SK-N-MC (cell line): ENCODE measurements around the gene TMEM255B.

Experiments
- DNase-seq: peaks from one replicate; pipeline ENCODE4 v3.0.0-alpha.2; 2011; ENCODE audit warnings: low read depth, low spot score
- H3K27ac ChIP-seq: fragments of 200-600 bp; sonication (generic); 2 replicates; pipeline ENCODE4 v1.5.1; 2016; ENCODE audit warnings: mixed run types
- H3K36me3 ChIP-seq: fragments of 200-600 bp; sonication (generic); 2 replicates; pipeline ENCODE4 v1.6.1; 2017; ENCODE audit warnings: antibody characterized with exemption, low read length, mixed read lengths; ENCODE audit not compliant: insufficient read depth
- H3K4me3 ChIP-seq: fragments of 200-600 bp; sonication (generic); 2 replicates; pipeline ENCODE4 v1.5.1; 2016
- H3K9ac ChIP-seq: fragments of 200-600 bp; sonication (generic); 2 replicates; pipeline ENCODE4 v1.8.0; 2017; ENCODE audit warnings: mixed run types, mixed read lengths; ENCODE audit not compliant: insufficient read length
- H3K9me3 ChIP-seq: fragments of 200-600 bp; sonication (generic); 2 replicates; pipeline ENCODE4 v1.6.1; 2017; ENCODE audit warnings: low read depth, mild to moderate bottlenecking, antibody characterized with exemption, low read length, moderate library complexity, mixed read lengths
- EZH2 ChIP-seq: fragments of 200-600 bp; sonication (generic); IDR thresholded peaks from one replicate; pipeline ENCODE4 v1.6.1; 2017; ENCODE audit warnings: antibody characterized with exemption
- FOXP2 ChIP-seq: optimal IDR thresholded peaks from 2 replicates; pipeline ENCODE3; 2011; ENCODE audit warnings: mild to moderate bottlenecking, moderate library complexity; ENCODE audit not compliant: insufficient read depth; ENCODE audit errors: extremely low read length, control extremely low read depth
- POLR2AphosphoS5 ChIP-seq: IDR thresholded peaks from 2 replicates; pipeline ENCODE4 v1.6.1; 2012; ENCODE audit warnings: mild to moderate bottlenecking, low read depth, low read length, borderline replicate concordance

Gene TMEM255B

DNA sequence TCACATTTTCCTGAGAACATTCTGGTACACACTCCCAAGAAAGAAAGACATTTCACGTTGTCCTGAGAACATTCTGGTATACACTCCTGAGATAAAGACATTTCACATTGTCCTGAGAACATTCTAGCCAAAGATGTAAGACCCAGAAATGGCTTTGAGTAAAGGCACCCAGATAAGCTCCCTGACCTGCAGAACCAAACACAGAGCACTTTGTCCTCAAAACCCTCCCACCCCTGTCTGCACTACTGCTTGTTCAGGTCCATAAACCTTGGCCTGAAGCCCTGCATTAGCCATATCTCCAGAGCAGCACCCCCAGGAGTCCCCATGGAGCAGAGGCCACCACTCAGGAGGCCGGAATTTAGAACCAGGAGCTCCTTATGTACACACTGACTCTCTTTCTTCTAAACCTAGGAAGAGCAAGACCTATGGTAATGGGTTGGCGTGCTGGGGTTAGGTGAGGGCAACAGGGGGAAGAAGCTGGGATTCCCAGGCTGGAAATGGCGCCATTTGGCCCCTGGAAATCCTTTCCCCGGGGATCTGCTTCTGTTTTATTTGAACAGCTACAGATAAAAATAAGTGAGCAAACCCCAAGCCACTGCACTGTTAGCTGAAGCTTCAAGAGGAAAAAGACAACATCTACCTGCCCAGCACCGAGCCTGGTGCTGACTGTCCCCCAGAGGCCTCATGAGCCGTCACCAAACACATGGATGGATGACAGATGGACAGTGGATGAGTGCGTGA is 91.1 kb downstream of the TMEM255B start:
- no peak for DNase-seq
- H3K36me3 ChIP-seq, result no peaks in the 10 kb centered on the region

GRCh38 chr13:113850722-113851479 is 91.9 kb downstream of the TMEM255B start:
- TF ChIP-seq POLR2AphosphoS5 (no peak), FOXP2 (no peak), EZH2 (no peak)
- DNase-seq, result no peak
- Histone ChIP-seq H3K36me3 (no peaks in the 10 kb centered on the region), H3K4me3 (no peak overlapping the region), H3K27ac (no peak overlapping the region), H3K9ac (no peak overlapping the region), H3K9me3 (no peaks in the 10 kb centered on the region)

More for the DNA sequence above, 91.1 kb downstream of the TMEM255B start:
- no peak overlapping the region for H3K4me3 ChIP-seq
- no peaks in the 10 kb centered on the region for H3K9me3 ChIP-seq
- H3K9ac ChIP-seq, result no peak overlapping the region
- H3K27ac ChIP-seq, result no peak overlapping the region
- no peak for TF ChIP-seq POLR2AphosphoS5
- TF ChIP-seq EZH2, result no peak
- no peak for TF ChIP-seq FOXP2

DNA sequence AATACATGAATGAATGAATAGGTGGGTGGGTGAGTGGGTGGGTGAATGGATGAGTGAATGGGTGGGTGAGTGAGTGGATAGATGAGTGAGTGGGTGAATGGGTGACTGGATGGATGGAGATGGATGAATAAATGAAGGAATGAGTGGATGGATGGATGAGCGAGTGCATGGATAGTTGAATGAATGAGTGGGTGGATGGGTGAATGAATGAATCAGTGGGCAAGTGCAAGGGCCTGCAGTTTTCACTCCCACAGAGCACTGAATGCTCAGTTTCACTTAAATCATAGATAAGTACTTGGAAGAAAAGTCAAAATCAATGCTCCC is 92.4 kb downstream of the TMEM255B start:
- H3K4me3 ChIP-seq, result no peak overlapping the region
- TF ChIP-seq POLR2AphosphoS5 (no peak), FOXP2 (no peak), EZH2 (no peak)
- DNase-seq, result no peak
- H3K9me3 ChIP-seq, result no peaks in the 10 kb centered on the region
- no peaks in the 10 kb centered on the region for H3K36me3 ChIP-seq
- H3K9ac ChIP-seq, result no peak overlapping the region
- no peak overlapping the region for H3K27ac ChIP-seq

DNA sequence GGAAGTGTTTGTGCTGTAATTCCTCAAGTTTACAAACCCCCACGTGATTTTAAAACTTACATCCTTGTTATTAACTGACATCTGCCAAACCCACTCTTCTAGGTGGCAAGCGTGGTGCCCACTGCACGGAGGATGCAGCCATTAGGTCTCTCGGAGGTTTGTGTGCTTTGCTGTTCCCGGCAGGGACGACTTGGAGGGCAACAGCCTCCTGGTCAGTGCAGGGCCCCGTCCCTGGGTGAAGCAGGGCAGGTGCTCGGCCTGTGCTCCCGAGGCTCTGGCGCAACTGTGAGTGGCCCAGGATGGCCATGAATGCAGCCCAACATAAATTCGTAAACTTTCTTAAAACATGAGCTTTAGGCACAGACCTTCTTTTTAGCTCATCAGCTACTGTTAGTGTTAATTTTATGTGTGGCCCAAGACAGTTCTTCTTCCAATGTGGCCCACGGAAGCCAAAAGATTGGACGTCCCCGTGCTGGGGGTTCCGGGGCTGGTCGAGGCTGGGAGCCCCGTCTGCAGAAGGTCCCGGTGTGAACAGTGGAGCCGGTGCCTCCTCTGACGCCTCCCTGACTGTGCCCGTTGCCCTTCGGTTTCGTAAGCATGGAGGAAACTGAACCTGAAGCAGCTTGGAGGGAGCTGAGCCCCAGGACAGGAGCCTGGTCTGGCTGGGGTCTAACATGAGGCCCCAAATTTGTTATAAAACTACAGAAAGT is 93.0 kb downstream of the TMEM255B start:
- Histone ChIP-seq H3K9me3 (no peaks in the 10 kb centered on the region), H3K36me3 (no peaks in the 10 kb centered on the region), H3K27ac (no peak overlapping the region), H3K4me3 (no peak overlapping the region), H3K9ac (no peak overlapping the region)
- DNase-seq, result no peak
- TF ChIP-seq POLR2AphosphoS5 (no peak), EZH2 (no peak), FOXP2 (no peak)

DNA sequence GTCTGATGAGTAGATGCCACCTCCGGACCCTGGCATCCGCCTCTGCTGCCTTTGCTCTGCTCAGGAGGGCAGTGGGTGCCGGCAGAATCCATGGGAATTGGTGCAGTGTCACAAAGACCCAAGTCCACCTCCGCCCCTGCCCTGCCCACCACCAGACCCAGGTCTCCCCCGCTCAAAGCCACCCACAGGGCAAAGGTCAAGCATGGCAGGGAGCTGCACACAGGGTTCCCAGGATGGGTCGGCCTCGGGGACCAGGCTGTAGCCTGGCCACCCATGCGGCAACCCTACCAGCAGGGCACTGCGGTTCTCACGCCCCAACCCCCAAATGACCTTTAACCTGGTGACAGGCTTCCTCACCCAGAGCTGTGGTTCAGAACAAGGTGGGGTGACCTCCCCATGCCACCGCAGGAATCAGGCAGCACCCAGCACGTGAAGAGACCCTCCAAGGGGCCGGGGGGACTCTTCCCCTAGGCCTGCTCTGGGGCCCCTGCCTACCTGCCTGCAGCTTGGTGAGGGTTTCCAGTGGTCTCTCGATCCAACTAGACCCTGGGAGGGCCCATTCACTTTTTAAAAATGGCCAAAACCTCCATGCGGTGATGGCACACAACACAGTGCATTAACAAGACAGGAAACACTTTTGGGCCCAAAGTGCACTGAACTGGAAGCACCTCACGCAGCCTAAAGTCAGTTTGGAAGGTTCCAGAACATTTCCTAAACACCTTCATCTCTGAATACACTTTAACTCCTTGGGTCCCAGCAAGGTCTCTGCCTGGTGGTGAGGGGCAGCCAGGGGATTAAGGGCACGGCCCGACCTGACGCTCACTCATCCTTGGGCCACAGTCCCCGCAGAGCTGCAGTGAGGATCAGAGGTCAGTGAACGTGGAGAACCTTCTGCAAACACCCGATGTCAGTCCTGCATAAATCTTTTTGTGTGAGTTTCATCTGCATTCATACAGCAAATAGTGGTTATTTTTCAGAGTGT is 93.8 kb downstream of the TMEM255B start:
- no peaks in the 10 kb centered on the region for H3K9me3 ChIP-seq

GRCh38 chr13:113853518-113854237 is 94.7 kb downstream of the TMEM255B start:
- Histone ChIP-seq H3K9me3 (no peaks in the 10 kb centered on the region), H3K36me3 (no peaks in the 10 kb centered on the region), H3K9ac (no peak overlapping the region), H3K4me3 (no peak overlapping the region), H3K27ac (no peak overlapping the region)
- no peak for DNase-seq
- TF ChIP-seq EZH2 (no peak), POLR2AphosphoS5 (no peak), FOXP2 (no peak)

More for the DNA sequence above, 93.8 kb downstream of the TMEM255B start:
- H3K36me3 ChIP-seq, result no peaks in the 10 kb centered on the region
- DNase-seq, result no peak
- TF ChIP-seq EZH2 (no peak), POLR2AphosphoS5 (no peak), FOXP2 (no peak)
- no peak overlapping the region for H3K4me3 ChIP-seq
- no peak overlapping the region for H3K9ac ChIP-seq
- no peak overlapping the region for H3K27ac ChIP-seq
